Fibroblast of pulmonary artery (primary cell): ENCODE measurements around the gene UQCRC1.

Source experiments
- DNase-seq: peaks from one replicate; pipeline ENCODE4 v3.0.0-alpha.2; 2010; ENCODE audit warnings: low read depth
- H3K4me3 ChIP-seq: replicated peaks from 2 replicates; pipeline ENCODE4 v1.5.1; 2011; ENCODE audit warnings: low read depth, mild to moderate bottlenecking, control low read depth, low read length, moderate library complexity
- TF ChIP-seq, protein P1 (sequence below): IDR thresholded peaks from 2 replicates; pipeline ENCODE4 v1.5.1; 2011; ENCODE audit warnings: mild to moderate bottlenecking, control low read depth, low read length, inconsistent platforms; ENCODE audit errors: missing control alignments

Gene UQCRC1

DNA sequence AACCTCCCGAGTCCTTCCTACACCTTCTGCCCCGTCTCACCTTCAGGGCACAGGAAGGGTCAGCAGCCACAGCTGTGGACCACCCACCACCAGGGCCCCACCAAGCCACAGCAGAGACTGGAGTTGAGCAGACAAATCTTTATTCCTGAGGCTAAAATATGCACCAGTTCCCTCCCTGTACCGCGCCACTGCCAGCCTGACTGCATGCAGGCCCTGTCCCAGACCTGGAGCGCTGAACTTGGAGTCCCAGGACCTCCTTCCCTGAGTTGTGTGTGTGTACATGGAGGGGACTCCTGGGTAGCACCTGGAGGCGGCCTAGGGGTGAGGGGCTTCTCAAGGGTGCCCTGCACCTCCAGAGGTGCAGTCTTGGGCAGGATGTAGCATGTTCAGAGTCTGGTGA, 16.2 kb upstream of the UQCRC1 start:
- DNase-seq, result no peak
- H3K4me3 ChIP-seq, result no peak overlapping the region
- TF ChIP-seq, protein P1, sequence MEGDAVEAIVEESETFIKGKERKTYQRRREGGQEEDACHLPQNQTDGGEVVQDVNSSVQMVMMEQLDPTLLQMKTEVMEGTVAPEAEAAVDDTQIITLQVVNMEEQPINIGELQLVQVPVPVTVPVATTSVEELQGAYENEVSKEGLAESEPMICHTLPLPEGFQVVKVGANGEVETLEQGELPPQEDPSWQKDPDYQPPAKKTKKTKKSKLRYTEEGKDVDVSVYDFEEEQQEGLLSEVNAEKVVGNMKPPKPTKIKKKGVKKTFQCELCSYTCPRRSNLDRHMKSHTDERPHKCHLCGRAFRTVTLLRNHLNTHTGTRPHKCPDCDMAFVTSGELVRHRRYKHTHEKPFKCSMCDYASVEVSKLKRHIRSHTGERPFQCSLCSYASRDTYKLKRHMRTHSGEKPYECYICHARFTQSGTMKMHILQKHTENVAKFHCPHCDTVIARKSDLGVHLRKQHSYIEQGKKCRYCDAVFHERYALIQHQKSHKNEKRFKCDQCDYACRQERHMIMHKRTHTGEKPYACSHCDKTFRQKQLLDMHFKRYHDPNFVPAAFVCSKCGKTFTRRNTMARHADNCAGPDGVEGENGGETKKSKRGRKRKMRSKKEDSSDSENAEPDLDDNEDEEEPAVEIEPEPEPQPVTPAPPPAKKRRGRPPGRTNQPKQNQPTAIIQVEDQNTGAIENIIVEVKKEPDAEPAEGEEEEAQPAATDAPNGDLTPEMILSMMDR, result no peak

DNA sequence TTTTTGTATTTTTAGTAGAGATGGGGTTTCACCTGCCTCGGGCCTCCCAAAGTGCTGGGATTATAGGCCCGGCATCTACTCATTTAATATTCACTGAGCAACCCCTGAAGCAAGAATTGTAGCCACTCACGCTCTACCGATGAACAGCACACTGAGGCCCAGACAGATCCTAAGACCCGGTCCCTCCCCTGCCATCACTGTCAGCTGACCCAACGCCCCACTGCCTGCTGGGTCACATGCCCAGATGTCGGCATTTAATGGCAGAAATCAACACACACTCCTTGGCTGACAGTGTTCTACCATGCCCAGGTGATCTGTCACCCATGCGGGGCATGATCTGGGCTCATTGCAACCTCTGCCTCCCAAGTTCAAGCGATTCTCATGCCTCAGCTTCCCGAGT, 15.3 kb upstream of the UQCRC1 start:
- no peak overlapping the region for H3K4me3 ChIP-seq
- TF ChIP-seq, protein P1, result no peak
- DNase-seq, result no peak

DNA sequence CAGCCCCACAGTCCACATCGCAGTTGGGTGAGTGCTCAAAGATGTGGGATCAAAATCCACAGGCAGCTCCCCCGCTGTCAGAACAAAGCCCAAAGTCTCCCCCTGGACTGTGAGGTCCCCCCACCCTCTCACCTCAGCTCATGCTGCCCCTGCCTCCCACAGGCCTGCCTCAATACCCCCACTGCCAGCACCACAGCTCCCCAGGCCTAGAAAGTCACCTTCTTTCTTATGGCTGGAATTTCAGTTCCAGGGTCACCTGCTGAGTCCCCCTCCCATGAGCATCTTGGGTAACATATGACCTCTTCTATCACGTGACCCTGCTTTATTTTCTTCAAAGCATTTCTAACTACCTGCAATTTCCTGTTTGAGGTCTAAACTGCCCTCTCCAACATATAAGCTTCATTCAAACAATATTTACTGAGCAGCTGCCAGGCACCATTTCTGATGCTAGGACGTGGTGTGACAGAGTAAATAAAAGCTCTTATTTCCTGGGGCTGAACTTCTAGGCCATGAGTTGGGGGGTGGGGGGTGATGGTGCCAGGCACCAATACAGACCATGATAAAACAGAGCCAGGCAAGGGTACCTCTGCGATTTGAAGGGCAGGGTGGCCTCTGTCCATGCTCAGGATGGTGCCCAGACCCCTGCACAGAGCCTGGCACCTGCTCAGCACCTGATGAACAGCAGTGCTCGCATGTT, 14.6 kb upstream of the UQCRC1 start:
- DNase-seq, result no peak
- no peak overlapping the region for H3K4me3 ChIP-seq
- TF ChIP-seq, protein P1, result no peak

DNA sequence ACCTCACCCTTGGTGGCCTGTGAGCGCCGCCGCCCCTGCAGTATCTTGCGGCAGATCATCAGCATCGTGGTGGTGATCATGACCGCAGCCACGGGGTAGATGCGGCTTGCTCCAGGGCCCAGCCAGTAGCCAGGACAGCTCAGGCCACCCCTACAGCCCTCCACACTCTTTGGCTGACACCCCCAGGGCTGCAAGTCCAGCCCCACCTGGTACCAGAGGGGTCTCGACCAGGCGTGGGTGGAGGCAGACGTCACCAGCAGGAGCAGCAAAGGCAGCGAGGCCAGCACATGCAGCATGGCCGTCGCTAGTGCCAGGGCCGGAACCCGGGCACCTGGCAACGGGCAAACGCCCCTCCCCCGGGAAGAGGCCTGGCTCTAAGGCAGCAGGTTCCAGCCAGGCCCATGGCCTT, 12.0 kb upstream of the UQCRC1 start, which contains the start of gene TMEM89:
TMEM89 (minus strand) TSS at position 309 of the 409 bp plus-strand sequence; CDS start at position 296, 13 bp downstream.
- TF ChIP-seq, protein P1, result no peak
- no peak for DNase-seq
- H3K4me3 ChIP-seq, result no peak within 1 kb of the TSS

DNA sequence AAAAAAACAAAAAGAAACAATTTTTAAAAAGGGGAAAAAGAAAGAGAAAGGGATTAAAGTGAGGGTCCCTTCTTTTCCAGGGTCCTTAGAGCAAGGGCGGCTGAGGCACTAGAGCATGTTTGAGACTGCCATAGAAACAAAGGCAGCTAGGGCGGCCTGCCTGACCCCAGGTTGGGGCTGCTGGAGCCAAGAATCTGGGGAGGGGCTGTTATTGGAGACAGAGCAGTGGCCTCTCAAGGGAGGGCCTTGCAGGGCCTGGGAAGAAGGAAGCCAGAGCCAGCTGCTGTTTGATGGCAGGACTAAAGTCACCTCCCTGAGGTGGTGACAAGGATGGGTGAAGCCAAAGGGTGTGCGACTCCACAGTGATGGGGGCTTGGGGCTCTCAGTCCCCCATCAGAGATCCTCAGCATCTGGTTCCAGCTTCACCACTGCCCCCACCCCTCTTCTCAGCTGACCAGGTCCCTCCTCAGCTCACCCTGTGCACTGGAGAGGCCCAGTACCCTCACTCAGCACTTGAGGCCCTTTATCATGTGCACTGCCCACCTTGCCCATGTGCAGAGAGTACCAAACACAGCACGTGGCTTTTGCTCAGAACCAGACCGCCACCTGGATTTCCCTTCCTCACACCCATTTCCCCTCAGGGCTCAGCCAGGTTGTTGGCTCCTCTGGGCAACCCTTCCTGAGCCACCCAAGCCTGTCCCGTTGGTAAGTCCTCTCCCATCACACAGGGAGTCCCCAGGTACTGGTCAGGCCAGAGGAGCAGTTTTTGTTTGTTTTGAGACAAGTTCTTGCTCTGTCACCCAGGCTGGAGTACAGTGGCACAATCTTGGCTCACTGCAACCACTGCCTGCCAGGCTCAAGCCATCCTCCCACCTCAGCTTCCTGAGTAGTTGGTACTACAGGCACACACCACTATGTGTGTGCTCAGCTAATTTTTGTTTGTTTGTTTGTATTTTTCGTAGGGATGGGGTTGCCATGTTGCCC, 10.4 kb upstream of the UQCRC1 start:
- no peak for DNase-seq
- H3K4me3 ChIP-seq, result no peak overlapping the region
- TF ChIP-seq, protein P1, result no peak

DNA sequence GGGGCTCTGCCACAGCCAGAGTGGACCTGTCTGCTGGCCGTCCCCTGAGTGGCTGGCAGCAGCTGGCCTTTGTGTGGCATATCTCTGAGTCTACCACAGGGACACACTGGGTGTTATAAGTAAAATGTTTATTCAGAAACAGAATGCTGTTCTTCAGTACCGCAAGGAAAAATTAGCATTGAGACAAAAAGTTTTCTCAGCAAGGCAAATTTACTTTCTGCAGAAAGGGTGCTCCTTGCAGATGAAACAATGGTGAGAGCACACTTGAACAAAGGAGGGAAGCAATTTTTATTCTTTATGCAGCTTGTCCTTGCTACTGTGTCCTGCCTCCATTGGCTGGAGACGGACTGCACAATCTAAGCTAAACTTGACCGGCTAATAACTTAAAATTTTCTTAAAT, 8.1 kb upstream of the UQCRC1 start:
- DNase-seq, result no peak
- TF ChIP-seq, protein P1, result no peak
- H3K4me3 ChIP-seq, result no peak overlapping the region
